ENCODE data around the gene UBXN2A. TPM values are rescaled to one million over a fixed set of nuclear protein-coding genes. Genes with fewer than 3 reads are reported as not detected.

Gene UBXN2A
- total and polyA plus RNA-seq, 2 experiments from 2014 or later, result 14.7 to 19.3 TPM

DNA sequence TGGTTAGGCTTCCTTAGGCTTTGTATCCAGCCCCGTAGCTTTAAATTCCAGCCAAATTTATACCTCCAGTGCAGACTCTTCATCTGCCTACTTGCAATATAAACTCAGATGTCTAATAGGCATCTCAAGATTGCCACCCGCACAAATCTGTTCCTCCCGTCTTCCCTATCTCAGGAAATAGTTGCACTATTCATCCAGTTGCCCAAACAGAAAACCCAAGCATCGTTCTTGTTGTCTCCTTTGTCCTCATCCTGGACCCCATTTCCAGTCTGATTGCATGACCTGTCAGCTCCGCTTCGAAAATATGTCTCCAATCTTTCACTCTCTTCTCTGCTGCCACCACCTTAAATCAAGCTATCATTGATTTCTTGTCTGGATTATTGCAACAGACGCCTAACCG lies 111.6 kb downstream of the UBXN2A start:
- Histone ChIP-seq H3K4me1 (ENCODE audit: low read depth) (no peaks in the 10 kb centered on the region), H3K27ac (no peak overlapping the region), H3K36me3 (no peaks in the 10 kb centered on the region), H3K27me3 (no peaks in the 10 kb centered on the region), H3K9me3 (ENCODE audit: low read depth) (no peaks in the 10 kb centered on the region), H3K4me3 (no peak overlapping the region)
- TF ChIP-seq CTCF (IDR thresholded peaks at IDR 0.05; ENCODE audit: low read depth, low read length), result no peak
- no peak for DNase-seq (ENCODE audit: low read depth in 1 of 2, low spot score in 1 of 2)

- H3K27ac ChIP-seq, result no peak overlapping the region
- no peak overlapping the region for H3K4me3 ChIP-seq
- no peaks in the 10 kb centered on the region for H3K36me3 ChIP-seq
- DNase-seq (ENCODE audit: low read depth in 1 of 2, low spot score in 1 of 2), result no peak
- H3K9me3 ChIP-seq (ENCODE audit: low read depth), result no peaks in the 10 kb centered on the region
- no peaks in the 10 kb centered on the region for H3K27me3 ChIP-seq
- no peak for TF ChIP-seq CTCF (IDR thresholded peaks at IDR 0.05; ENCODE audit: low read depth, low read length)
- H3K4me1 ChIP-seq (ENCODE audit: low read depth), result no peaks in the 10 kb centered on the region
These were observed 112.7 kb downstream of the UBXN2A start for GRCh38 chr2:24052951-24053350.

Other genes with a start within 250 kb of the UBXN2A start
- gene ATAD2B, start 13.3 kb upstream of the UBXN2A start, total RNA-seq, result 11.3 and 17.2 TPM in 2 replicates
- 10.7 and 14.4 TPM in 2 replicates for gene ATAD2B, start 13.3 kb upstream of the UBXN2A start, polyA plus RNA-seq
- gene MFSD2B, start 69.6 kb downstream of the UBXN2A start, total RNA-seq, result 0.14 and 0.69 TPM in 2 replicates
- gene MFSD2B, start 69.6 kb downstream of the UBXN2A start, polyA plus RNA-seq, result 0.23 and 3.9 TPM in 2 replicates
- gene WDCP, start 106.9 kb downstream of the UBXN2A start, total RNA-seq, result 7.7 and 8.1 TPM in 2 replicates
- gene WDCP, start 106.9 kb downstream of the UBXN2A start, polyA plus RNA-seq, result 6.8 and 8.2 TPM in 2 replicates
- gene FKBP1B, start 109.3 kb downstream of the UBXN2A start, total RNA-seq, result 39.4 and 43.1 TPM in 2 replicates
- 46.3 and 63.6 TPM in 2 replicates for gene FKBP1B, start 109.3 kb downstream of the UBXN2A start, polyA plus RNA-seq
- 88.5 and 133 TPM in 2 replicates for gene SF3B6, start 135.9 kb downstream of the UBXN2A start, total RNA-seq
- gene SF3B6, start 135.9 kb downstream of the UBXN2A start, polyA plus RNA-seq, result 238 and 292 TPM in 2 replicates
- 25.4 and 55.5 TPM in 2 replicates for gene TP53I3, start 144.4 kb downstream of the UBXN2A start, total RNA-seq
- gene TP53I3, start 144.4 kb downstream of the UBXN2A start, polyA plus RNA-seq, result 31.6 and 70.2 TPM in 2 replicates
- 3.2 TPM in 1 of 2 replicates, not detected in the other for gene PFN4, start 182.9 kb downstream of the UBXN2A start, total RNA-seq
- 0.36 and 1.9 TPM in 2 replicates for gene PFN4, start 182.9 kb downstream of the UBXN2A start, polyA plus RNA-seq
- gene FAM228B, start 183.0 kb downstream of the UBXN2A start, total RNA-seq, result 16.3 TPM in 2 replicates
- gene FAM228B, start 183.0 kb downstream of the UBXN2A start, polyA plus RNA-seq, result 42.3 and 60.5 TPM in 2 replicates
- 1.7 and 3.0 TPM in 2 replicates for gene FAM228A, start 234.6 kb downstream of the UBXN2A start, total RNA-seq
- 0.61 and 0.82 TPM in 2 replicates for gene FAM228A, start 234.6 kb downstream of the UBXN2A start, polyA plus RNA-seq

Data from cardiac muscle cell (in vitro differentiated cells and primary cell).